HG03571 (cell line): Measurements from ENCODE around the gene TTC13.

ENCODE experiments used
- ATAC-seq: cut with Tn5 transposase; IDR thresholded peaks from one replicate; pipeline ENCODE4 v1.9.1; 2021; ENCODE audit not compliant: unreplicated experiment

The TTC13 gene

GRCh38 chr1:230877146-230877923 is 101.3 kb downstream of the TTC13 start:
- no peak for ATAC-seq

DNA sequence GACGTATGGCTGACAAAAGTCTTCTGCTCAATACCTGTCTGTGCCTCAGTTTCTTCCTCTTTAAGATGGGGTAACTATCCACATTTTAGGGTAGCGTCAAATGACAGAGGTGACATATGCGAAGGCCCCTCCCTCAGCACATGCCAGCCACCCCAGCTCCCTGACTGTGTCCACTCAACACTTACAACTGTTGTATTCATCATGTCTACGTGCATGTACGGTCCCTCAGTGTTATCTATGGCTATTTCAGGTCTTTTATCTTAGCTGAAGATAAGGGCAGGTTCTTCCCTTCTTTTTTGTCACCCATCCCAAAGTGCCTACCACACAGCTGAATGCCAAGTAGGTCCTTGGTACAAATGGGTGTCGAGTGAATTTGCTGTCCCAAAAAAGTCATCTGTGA is 102.0 kb downstream of the TTC13 start:
- ATAC-seq = no peak

DNA sequence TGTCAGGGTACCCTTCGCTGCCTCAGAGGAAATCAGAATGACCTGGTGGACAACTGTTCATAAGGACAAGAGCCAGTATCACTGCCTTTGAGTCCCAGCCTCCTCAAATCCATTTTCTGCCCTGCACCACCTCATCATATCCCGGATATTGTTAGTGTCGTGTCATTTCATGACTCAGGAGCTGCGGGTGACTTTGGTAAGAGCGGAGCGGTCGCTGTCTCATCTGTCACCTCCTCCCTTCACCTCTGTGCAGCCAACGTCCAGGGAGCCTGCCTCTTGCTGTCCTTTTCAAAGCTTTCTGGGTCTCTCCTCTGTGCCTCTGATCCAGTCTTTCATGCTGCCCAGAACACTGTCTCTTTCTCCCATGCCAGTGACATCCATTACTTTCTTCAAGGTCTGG is 103.3 kb downstream of the TTC13 start:
- ATAC-seq = no peak

DNA sequence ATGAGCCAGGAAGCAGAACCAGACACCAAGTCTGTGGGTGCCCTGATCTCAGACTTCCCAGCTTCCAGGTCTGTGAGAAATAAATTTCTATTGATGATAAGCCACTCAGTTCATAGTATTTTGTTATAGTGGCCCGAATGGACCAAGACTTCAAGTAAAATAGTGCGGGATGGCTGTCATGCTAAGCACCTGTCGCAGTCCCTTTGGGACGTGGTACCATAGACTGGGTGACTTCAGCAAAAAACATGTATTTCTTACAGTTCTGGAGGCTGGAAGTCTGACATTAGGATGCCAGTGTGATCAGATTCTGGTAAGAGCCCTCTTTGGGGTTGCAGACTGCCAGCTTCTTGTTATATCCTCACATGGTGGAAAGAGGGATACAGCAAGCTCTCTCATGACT is 107.7 kb downstream of the TTC13 start:
- no peak for ATAC-seq

GRCh38 chr1:230869500-230869899 is 109.2 kb downstream of the TTC13 start:
- ATAC-seq = no peak

- ATAC-seq = peak; percentile 38
These were observed 109.8 kb downstream of the TTC13 start for GRCh38 chr1:230868736-230869385.

DNA sequence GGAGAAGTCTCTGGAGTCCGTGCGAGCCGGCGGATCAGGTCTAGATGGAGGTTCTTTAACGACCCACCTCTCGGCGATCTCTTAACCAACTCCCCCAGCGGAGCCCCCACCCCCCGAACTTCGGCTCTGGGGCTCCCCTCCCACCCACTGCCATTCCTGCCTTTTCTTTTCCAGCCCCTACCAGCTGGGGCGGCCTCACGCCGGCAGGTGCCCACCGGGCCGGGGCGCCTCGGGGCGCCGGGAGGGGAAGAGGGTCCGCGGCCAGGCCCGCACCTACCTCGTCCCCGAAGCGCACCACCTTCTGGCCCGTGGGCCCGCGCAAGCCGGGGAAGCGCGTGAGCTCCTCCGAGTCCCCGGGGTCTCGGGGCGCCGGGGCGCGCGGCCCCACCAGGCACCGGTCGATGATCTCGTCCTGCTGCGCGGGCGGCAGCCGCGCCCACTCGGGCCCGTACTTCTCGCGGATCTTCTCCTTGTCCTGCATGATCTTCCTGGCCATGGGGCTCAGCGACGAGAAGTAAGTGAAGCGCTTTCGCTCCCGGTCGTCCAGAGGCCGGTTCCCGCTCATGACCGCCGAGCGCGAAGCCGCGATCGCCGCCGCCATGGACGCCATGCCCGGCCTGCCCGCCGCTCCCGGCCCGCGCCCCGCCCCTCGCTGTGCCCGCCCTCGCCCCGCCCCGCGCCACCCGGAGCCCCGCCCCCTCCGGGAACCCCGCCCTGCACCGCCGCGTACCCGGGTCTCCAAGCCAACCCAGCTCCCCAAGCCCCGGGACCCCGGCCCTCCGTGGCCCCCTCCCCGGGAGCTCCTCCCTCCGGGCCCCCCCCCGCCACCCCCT is 110.5 kb downstream of the TTC13 start, which contains the start of gene C1orf198:
TSS of gene C1orf198 (minus strand) at position 619 of the 833 bp plus-strand sequence. CDS start at position 610, 9 bp downstream.
- peak; percentile 85 for ATAC-seq

DNA sequence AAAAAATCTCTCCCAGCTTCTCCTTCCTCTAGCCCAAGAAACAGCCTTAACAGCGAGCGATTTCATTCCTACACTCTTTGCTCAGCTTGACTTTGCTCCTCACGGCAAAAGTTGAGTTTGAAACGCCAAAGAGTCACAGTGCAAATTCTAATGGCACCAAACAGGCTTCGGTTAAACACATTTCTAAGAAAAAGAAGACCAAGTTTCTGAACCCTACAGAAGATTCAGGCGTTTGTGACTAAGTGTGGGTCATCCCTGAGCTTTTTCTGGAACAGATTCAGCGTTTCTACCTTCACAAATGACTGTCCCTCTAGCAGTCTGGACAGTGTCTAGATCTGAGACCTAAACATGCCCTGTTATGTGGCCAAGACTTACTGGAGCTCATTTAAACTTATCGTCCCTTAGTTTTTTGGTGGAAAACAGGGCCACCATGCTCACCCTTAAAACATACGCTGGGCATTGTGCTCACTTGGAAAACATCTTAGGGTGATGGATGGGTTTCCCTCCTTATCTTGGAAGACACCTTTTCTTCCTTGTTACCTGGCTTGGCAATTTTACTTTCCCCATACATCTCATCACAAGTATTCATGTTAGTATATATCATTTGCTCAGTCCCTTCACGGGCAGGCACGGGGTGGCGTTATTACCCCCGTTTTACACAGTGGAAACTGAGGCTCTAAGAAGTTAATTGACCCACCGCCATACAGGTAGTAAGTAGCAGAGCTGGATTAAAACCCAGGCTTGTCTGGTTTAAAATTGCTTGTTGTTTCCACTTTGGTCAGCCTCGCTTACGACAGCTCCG is 111.4 kb downstream of the TTC13 start:
- ATAC-seq = no peak

DNA sequence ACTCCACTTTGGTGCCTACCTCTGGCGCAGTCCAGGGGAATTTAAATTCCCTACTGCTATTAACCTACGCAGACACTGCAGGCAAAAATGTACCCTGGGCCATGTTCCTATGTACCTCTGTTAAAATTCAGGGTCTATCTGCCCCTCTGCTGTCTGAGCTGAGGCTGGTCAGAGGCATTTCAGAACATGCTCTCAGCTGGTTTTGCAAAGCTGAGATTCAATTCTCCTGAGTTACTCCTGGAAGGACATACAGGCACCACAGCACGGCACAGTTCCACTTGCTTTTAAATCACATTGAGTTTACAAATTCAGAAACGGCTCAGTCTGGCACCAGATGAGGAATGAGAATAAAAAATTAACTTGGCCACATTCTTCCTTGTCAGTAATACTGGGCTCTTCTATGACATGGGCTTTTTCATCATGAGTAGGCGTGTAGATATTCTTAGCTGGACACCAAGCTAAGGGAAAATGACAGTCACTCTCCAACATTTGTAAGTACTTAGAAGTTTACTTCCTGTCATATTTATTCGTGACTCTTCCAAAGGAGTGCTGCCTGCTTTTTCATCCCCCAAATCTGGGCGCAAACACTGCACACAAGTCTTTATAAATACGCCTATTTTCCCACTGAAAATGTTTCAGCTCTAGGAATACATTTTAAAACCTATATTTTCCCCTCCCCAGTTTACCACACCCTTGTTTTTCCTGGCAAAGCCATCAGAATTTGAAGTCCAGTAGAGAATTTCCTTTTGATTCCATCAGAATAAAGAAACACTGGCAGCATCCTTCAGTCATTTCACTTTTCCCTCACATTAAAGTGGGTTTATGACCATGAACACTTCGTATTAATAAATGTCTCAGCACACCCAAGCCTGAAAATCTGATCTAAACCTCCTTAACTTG is 112.2 kb downstream of the TTC13 start:
- no peak for ATAC-seq

DNA sequence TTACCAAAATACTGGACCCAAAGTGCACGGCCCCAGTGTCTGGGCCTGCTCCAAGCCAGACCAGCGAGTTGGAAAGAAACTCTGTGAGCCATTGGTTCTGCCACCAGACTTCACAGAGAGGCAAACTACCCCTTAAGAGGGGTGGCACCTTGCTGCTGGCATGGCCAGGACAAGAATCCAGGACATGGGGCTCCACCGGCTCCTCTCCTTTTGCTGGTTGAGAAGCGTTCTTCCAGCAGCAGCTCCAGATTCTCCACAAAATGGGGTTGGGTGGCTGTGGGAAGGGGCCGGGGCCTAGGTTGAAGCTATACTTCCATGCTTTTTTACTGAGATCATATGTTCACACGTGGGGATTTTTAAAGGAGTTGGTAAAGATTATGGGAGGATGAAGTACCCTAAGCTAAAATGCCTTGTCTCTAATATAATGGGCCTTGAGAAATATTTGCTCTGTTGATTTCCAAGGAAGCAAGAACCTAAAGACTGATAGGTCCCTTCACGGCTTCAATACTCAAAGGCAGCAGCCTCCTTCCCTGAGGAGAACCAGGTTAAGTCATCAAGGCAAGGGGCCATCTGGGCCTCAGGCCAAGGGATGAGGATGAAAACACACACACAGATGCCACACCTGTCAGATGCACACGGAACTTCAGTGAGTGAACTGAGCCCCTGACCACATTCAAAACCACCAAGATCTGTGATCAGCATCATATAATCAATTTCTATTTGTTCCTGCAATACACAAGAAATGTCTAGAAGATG is 113.4 kb downstream of the TTC13 start:
- no peak for ATAC-seq

DNA sequence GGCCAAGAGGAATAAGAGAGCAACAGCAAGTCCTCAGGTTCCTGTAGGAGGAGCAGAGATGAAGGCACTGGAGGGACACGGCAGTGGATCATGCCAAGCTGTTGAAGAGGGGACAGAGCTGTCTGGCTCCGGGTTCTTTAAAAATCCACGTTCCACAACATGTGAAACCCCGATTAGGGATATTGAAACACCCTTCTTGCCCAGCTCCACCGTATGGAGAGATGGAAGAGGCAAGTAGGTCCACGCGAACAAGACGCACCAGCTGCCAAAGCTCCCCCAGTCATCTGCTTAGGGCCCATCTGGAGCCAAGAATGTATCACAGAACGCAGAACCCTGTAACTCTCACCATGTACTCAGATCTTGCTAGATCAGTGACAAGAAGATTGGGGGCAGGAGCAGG is 114.2 kb downstream of the TTC13 start:
- no peak for ATAC-seq

GRCh38 chr1:230863449-230863848 is 115.2 kb downstream of the TTC13 start:
- no peak for ATAC-seq

GRCh38 chr1:230861970-230862595 is 116.6 kb downstream of the TTC13 start:
- ATAC-seq = no peak

GRCh38 chr1:230861489-230861888 is 117.2 kb downstream of the TTC13 start:
- no peak for ATAC-seq

DNA sequence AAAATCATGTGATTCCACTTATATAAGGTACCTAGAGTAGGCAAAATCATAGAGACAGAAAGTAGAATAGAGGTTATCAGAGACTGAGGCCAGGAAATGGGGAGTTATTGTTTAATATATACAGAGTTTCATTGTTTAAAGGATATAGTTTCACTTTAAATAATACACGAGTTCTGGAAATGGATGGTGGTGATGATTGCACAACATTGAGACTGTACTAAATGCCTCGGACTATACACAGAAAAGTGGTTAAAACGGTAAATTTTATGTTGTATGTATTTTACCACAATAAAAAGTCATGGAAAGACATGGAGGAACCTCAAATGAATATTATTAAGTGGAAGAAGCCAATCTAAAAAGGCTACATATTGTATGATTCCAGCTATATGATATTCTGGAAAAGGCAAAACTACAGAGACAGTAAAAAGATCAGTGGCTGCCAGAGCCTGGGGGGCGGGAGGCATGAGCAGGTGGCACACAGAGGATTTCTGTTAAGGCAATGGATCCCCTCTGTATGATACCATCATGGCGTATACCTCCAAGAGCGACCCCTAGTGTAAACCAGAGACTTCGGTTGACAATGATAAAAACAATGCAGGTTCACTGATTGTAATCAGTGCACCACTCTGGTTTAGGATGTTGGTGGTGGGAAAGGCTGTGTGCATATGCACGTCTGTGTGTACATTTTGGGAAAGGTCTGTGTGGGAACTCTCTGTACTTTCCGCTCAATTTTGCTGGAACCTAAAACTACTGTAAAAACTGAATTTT is 117.9 kb downstream of the TTC13 start:
- ATAC-seq = no peak

GRCh38 chr1:230858918-230859729 is 119.5 kb downstream of the TTC13 start:
- ATAC-seq = no peak

- no peak for ATAC-seq
These were observed 120.3 kb downstream of the TTC13 start for GRCh38 chr1:230858236-230858820.
